GM18873 (cell line): ENCODE data around the gene SLC16A4.

Experiments used
- ATAC-seq: cut with Tn5 transposase; IDR thresholded peaks from one replicate; pipeline ENCODE4 v1.9.1; 2021; ENCODE audit warnings: mild to moderate bottlenecking, moderate library complexity, moderate number of reproducible peaks; ENCODE audit not compliant: unreplicated experiment, low FRiP score

SLC16A4 gene

DNA sequence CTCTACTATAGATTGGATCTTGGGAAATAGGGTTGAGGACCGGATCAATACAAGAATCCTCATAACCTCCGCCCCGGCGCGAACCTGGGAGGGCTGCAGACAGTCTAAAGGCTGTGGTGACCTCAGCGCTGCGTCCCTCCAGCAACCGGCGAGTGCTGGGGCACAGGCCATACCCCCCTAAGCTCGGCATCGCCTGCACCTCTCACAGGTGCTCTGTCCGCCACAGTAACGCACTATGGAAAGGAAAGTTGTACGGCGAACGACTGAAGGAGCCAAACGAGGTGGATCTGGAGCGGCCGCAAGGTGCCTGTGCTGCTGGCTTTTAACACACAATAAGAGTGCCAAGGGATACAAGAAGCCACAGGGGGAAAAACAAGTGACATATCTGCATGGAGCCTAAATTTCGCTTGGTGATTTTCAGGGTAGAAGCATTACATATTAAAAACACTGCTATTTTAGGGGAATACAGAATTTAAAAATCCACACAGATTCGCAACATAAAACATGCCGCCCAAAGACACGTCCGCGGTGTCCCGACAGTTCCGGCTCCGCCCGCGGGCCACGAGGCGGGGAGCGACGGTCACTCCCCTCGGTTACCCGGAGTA is 53.0 kb downstream of the SLC16A4 start:
- ATAC-seq = no peak

DNA sequence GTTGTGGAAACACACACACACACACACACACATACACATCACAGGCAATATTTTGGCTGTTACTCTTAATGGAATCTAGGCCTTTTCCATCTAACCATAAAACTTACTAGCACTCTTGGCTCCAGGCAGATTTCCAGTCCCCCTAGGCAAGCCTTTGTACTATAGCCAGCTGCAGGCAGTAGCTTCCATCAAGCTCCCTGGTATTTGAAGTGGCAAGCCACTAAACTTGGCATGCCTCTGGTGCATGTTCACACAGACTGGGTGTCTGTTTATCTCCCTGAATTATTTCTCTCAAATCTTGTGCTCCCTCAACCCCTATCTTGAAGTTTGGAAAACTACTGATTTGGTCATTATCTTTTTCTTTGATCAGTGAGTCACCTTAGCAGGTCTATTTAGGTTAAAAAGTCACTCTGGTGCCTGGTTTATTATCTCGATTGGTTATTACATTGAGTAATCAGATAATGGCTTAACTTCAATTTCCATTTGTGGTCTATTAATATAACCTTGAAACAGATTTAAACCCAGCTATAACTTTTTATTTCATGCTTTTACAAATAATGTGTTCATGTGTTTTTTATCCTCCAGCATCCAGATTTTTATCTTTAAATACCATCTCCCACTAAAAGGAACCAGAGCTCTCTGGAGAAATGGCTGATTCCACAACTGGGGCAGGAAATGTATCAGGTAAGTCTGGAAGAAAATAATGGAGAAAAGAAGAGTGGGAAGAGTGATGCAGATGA is 54.4 kb downstream of the SLC16A4 start:
- no peak for ATAC-seq

DNA sequence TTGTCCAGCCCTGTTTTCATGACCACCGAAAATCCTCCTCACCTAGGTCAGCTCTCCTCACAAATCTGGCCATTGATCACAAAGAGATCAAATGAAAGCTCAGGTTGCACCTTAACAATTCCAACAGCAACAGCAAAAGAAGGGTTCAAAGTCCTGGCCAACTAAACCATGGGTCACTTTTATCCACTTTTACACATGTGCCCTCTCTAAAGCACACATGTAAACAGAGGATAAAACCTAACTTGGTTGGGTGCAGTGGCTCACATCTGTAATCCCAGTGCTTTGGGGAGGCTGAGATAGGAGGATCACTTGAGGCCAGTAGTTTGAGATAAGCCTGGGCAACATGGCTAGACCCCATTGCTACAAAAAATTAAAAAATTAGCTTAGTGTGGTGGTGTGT is 55.6 kb downstream of the SLC16A4 start:
- no peak for ATAC-seq

DNA sequence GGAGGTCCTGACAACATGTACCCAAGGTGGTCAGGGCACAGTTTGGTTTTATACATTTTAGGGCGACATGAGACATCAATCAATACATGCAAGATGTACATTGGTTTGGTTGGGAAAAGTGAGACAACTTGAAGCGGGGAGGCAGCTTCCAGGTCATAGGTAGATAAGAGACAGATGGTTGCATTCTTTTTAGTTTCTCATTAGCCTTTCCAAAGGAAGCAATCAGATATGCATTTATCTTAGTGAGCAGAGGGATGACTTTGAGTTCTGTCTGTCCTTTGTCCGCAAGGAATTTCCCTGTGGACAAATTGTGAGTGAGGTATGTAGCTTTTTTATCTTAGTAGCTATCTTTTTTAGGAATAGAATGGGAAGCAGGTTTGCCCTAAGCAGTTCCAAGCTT is 62.1 kb downstream of the SLC16A4 start:
- no peak for ATAC-seq

DNA sequence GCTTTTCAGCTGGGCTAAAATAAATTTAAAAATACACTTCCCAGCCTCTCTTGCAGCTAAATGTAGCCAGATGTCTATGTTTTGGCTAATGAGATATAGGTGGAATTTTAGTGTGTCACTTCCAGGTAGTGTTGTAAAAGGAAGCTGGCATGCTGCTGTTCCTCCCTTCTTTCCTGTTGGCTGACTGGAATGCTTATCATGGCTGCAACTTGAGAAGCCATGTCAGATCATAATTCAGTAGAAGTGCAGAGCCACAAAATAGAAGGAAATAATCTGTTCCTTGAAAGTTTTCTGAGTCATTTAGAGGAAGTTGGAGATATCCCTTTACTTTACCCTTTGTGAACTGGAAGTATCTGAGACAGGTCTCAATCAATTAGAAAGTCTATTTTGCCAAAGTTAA is 62.6 kb downstream of the SLC16A4 start:
- ATAC-seq = no peak

DNA sequence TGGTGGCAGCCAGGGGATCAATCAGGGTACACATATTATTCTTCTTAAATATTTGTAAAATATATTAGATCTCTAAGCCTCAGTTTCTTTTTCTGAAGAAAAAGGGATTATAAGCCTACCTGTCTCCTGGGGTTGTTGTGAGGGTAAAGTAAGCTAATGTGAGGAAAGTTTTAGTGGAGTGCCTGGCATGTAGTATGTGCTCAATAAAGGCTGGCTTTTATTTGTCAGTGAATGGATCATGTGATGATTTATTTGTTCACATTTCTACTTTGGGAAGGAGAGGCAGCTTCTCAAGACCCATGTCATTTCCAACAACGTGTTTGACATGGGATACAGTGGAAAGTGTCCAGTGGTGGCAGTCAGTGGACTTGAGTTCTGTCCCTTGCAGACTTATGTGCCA is 64.0 kb downstream of the SLC16A4 start:
- ATAC-seq = no peak

DNA sequence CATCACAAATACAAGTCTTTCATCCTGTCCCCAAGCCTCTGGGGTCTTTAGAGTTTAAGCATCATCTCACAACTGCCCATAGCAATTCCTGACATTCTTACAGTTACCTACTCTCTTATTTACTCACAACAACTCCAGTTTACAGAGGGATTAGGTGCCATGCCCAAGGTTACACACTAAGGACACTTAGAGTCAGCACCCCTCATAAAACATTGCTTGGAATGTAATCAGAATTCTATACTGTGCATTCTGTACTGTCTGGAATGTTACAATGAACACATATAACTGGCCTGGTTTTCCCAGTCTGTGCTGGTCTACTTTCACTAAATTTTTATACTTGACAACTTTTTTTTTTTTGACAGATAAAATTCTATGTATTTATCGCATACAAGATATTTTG is 66.2 kb downstream of the SLC16A4 start:
- ATAC-seq = no peak

DNA sequence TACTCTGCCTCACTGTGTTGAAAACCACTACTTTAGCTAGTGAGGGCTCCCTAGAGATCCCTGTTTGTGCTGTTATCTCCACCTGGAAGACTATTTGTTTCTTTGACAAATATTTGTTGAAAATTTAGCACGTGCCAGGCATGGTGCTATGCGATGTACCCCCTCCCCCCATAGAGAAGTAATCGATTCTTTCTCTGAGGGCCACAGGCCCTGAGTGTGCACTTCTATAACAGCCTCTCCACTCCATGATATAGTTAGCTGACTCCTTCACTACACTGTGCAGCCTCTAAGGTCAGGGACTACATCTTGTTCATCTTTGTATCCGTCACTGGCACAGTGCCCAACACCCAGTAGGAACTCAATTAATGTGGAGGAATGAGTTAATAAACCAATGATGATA is 69.0 kb downstream of the SLC16A4 start:
- no peak for ATAC-seq

DNA sequence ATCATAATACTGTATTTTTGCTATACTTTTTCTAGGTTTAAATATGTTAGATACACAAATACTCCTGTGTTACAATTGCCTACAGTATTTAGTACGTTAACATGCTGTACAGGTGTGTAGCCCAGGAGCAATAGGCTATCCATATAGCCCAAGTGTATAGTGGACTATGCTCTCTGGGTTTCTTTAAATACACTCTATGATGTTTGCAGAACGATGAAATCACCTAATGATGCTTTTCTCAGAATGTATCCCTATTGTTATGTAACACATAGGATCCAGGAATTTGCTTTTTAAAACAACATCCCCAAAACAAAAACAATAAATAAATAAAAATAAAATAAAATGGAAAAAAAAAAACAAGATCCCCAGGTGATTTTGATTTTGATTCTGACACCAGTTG is 69.8 kb downstream of the SLC16A4 start:
- no peak for ATAC-seq

DNA sequence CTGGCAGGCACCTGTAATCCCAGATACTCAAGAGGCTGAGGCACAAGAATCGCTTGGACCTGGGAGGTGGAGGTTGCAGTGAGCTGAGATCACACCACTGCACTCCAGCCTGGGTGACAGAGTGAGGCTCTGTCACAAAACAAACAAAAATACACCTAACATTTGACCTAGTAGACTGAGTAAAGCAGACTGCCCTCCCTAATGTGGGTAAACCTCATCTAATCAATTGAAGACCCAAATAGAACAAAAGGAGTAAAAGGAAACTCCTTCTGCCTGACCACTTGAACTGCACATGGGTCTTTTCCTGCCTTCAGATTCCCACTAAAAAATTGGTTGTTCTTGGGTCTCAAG is 70.7 kb downstream of the SLC16A4 start:
- ATAC-seq = no peak

DNA sequence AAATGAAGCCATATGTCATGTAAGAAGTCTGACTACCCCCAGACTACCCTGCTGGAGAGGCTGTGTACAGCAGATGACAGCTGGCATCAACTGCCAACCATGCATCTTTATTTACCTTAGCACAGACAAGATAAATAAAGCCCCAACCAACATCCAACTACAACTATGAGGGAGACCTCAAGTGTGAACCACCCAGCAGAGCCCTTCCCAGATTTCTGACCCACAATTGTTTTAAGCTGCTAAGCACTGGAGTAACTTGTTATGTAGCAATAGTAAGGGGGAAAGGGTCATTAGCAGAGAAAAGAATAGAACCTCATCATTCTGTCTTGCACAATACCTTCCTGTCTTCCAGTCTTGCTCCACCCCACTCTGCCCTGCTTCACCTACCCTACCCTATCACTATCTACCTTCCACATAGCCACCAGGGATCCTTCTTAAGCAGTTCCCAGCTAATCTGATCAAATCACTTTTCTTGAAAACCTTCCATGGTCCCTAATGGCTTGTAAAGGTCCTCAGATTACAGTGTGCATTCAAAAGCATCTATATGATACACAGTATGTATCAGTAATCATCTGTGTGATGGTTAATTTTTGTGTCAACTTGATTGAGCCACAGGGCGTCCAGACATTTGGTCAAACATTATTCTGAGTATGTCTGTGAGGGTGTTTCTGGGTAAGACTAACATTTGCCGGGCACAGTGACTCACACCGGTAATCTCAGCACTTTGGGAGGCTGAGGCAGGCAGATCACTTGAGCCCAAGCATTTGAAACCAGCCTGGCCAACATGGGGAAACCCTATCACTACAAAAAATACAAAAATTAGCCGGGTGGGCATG is 71.3 kb downstream of the SLC16A4 start:
- no peak for ATAC-seq

DNA sequence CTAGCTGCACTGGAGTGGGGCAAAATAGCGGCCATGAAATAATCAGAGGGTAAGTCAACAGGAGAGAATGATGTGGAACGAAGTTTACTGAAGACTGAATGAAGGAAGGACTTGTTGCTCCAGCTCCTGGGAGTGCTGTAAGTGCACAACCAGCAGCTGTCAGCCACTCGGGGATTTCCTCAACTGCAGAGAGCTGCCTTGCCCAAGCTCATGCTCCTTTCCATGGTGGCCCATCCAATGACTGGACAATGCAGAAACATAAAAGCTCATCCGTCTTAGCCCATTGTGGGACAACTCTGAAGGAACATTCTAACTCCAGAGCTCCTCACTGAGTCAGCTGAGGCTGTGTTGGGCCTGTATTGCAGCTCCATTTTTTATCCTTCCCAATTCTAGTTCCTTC is 72.8 kb downstream of the SLC16A4 start:
- ATAC-seq = no peak

DNA sequence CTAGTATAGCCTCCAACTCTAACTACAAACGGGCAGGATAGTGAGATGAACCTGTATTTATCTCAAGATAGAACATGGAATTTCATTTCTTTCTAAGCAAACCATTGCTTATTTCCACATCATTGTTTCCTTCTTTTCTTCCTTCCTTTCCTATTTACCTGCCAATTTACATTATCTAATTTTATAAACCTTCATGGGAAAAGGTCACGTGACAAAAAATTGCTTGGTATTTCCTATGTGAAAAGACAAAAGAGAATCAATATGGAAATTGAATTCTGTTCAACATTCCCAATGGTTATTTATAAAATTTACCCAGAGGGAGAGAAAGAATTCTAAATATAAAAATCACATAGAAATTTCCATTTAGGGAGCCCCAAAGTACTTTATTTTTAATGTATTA is 74.1 kb downstream of the SLC16A4 start:
- ATAC-seq = no peak
